Ishikawa (cell line): ENCODE measurements around the gene TNC.

ENCODE experiments used
- CEBPB ChIP-seq: IDR thresholded peaks from 2 replicates; pipeline ENCODE4 v1.6.1; 2012
- CREB1 ChIP-seq: IDR thresholded peaks from 2 replicates; pipeline ENCODE4 v1.6.1; 2012; ENCODE audit warnings: low read depth
- EGR1 ChIP-seq: IDR thresholded peaks from 2 replicates; pipeline ENCODE4 v1.6.1; 2012
- EP300 ChIP-seq: IDR thresholded peaks from 2 replicates; pipeline ENCODE4 v1.6.1; 2012; ENCODE audit warnings: borderline replicate concordance
- FOXM1 ChIP-seq: IDR thresholded peaks from 2 replicates; pipeline ENCODE4 v1.6.1; 2012; ENCODE audit warnings: low read depth, borderline replicate concordance
- NFIC ChIP-seq: IDR thresholded peaks from 2 replicates; pipeline ENCODE4 v1.6.1; 2012
- RAD21 ChIP-seq: IDR thresholded peaks from 2 replicates; pipeline ENCODE4 v1.6.1; 2012; ENCODE audit warnings: low read depth
- TAF1 ChIP-seq: IDR thresholded peaks from 2 replicates; pipeline ENCODE4 v1.6.1; 2012; ENCODE audit warnings: low read depth, mild to moderate bottlenecking
- TCF12 ChIP-seq: IDR thresholded peaks from 2 replicates; pipeline ENCODE4 v1.6.1; 2012; ENCODE audit warnings: low read depth
- TEAD4 ChIP-seq: IDR thresholded peaks from 2 replicates; pipeline ENCODE4 v1.6.1; 2012
- YY1 ChIP-seq: IDR thresholded peaks from 2 replicates; pipeline ENCODE4 v1.6.1; 2012; ENCODE audit warnings: low read depth
- ZBTB7A ChIP-seq: IDR thresholded peaks from 2 replicates; pipeline ENCODE4 v1.6.1; 2012; ENCODE audit warnings: low read depth
- TF ChIP-seq, protein P1 (sequence below): IDR thresholded peaks from 2 replicates; pipeline ENCODE4 v1.6.1; 2012
- TF ChIP-seq, protein P2 (sequence below): IDR thresholded peaks from 2 replicates; pipeline ENCODE4 v1.6.1; 2012; ENCODE audit warnings: low read depth, mild to moderate bottlenecking
- TF ChIP-seq, protein P3 (sequence below): IDR thresholded peaks from 2 replicates; pipeline ENCODE4 v1.6.1; 2012

Gene TNC

DNA sequence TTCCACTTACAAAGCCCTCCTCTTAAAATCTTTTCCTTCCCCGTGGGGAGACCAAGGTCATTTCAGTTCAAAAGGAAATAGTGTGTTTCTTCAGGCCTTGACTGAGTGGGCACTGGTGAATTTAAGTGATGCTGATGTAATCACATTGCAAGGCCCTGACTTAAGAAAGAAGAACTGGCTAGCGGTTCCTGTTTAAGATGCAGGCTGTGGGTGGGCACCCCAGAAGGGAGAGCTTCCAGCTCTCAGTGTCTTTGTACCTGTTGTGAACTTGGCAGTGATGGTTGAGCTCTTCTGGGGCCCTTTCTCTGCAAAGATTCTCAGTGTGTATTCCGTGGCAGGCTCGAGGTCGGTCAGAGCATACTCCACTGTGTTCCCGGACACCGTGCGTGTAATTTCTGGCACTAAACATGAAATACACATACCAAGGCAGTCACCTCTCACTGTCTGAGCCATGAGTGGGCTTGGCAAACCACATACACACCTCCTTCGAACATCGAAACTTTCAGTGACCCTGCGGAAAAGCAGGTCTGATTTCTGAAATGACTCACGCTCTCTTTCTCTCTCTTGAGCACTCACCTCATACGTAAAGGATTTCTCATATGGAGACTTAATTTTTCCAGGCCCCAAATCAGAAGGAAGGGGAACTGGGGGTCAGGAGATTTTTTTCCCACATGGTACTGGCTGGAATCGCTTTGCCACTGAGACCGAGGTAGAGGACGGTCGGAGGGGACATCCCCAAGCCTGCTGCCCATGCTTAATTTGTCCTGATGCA, 81.9 kb downstream of the TNC start:
- TF ChIP-seq, protein P1, sequence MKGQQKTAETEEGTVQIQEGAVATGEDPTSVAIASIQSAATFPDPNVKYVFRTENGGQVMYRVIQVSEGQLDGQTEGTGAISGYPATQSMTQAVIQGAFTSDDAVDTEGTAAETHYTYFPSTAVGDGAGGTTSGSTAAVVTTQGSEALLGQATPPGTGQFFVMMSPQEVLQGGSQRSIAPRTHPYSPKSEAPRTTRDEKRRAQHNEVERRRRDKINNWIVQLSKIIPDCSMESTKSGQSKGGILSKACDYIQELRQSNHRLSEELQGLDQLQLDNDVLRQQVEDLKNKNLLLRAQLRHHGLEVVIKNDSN = no peak
- TF ChIP-seq EGR1 (no peak), ZBTB7A (no peak), FOXM1 (no peak), CEBPB (no peak), EP300 (no peak), CREB1 (no peak), TAF1 (no peak), TCF12 (no peak), NFIC (no peak), YY1 (no peak), RAD21 (no peak), TEAD4 (no peak)
- TF ChIP-seq, protein P2, sequence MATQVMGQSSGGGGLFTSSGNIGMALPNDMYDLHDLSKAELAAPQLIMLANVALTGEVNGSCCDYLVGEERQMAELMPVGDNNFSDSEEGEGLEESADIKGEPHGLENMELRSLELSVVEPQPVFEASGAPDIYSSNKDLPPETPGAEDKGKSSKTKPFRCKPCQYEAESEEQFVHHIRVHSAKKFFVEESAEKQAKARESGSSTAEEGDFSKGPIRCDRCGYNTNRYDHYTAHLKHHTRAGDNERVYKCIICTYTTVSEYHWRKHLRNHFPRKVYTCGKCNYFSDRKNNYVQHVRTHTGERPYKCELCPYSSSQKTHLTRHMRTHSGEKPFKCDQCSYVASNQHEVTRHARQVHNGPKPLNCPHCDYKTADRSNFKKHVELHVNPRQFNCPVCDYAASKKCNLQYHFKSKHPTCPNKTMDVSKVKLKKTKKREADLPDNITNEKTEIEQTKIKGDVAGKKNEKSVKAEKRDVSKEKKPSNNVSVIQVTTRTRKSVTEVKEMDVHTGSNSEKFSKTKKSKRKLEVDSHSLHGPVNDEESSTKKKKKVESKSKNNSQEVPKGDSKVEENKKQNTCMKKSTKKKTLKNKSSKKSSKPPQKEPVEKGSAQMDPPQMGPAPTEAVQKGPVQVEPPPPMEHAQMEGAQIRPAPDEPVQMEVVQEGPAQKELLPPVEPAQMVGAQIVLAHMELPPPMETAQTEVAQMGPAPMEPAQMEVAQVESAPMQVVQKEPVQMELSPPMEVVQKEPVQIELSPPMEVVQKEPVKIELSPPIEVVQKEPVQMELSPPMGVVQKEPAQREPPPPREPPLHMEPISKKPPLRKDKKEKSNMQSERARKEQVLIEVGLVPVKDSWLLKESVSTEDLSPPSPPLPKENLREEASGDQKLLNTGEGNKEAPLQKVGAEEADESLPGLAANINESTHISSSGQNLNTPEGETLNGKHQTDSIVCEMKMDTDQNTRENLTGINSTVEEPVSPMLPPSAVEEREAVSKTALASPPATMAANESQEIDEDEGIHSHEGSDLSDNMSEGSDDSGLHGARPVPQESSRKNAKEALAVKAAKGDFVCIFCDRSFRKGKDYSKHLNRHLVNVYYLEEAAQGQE = no peak
- TF ChIP-seq, protein P3, sequence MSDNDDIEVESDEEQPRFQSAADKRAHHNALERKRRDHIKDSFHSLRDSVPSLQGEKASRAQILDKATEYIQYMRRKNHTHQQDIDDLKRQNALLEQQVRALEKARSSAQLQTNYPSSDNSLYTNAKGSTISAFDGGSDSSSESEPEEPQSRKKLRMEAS = no peak

DNA sequence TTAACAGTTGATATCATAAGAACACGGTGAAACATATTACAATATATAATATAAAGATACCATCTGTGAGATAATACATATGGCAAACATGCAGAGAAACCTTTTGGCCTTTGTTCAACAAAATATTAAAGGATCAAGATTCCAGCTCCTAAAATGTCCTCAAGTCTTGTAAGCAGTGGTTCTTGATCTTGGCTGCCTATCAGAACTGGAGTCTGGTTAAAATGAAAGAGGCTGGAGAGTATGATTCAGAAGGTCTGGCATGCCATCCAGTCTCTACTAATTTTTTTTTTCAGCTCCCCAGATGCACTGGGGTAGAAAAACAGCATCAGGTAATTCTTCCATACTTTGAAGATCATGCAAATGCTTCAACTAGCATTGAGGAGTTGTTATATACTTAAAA, 83.2 kb downstream of the TNC start:
- no peak for TF ChIP-seq RAD21
- TF ChIP-seq, protein P3 = no peak
- TF ChIP-seq TAF1 = no peak
- TF ChIP-seq TCF12 = no peak

DNA sequence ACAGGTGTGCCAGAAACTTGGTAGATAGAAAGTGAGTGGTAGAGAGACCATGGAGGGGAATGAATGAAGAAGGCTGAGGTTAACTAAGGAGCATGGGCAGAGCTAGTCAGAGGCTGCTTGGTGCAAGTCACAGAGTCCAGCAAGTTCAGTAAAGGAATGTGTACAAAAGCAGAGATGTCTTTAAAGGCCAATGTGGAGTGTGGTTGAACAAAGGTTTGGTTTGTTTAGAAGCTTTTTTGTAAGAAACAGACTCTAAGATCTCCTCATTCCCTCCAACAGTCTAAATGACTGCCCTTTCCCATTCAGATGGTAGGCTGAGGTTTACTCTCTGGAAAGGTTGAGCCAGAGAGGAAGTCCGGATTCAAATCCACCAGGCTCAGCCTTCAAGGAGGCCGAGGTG, 84.2 kb downstream of the TNC start:
- TF ChIP-seq, protein P1 = no peak
- TF ChIP-seq TAF1 = no peak
- TF ChIP-seq CEBPB = no peak
- TF ChIP-seq, protein P2 = no peak
- no peak for TF ChIP-seq YY1
- no peak for TF ChIP-seq EGR1
- TF ChIP-seq ZBTB7A = no peak
- TF ChIP-seq, protein P3 = no peak
- no peak for TF ChIP-seq EP300
- no peak for TF ChIP-seq NFIC
- no peak for TF ChIP-seq CREB1
- TF ChIP-seq RAD21 = no peak
- no peak for TF ChIP-seq TEAD4
- no peak for TF ChIP-seq FOXM1
- no peak for TF ChIP-seq TCF12

DNA sequence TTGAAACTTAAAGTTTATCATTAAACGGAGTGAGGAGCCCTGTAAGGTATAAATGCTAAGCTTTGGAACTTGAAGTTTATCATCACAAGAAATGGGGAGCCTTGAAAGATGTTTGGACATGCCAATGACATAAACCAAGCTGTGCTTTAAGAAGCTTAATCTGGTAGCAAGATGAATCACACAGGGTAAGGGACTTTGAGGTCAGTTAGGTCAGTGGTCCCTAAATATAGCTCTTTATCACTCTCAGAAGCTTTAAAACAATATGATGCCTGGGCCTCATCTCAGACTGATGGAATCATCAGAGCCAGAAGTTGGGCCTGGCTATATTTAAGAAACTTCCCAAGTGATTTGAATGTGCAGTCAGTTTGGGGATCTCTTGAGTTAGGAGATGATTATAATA, 85.7 kb downstream of the TNC start:
- no peak for TF ChIP-seq TCF12
- TF ChIP-seq, protein P1 = no peak
- TF ChIP-seq FOXM1 = no peak
- TF ChIP-seq, protein P2 = no peak
- TF ChIP-seq, protein P3 = no peak
- TF ChIP-seq TAF1 = no peak
- no peak for TF ChIP-seq TEAD4
- TF ChIP-seq NFIC = no peak
- no peak for TF ChIP-seq CREB1
- no peak for TF ChIP-seq RAD21
- no peak for TF ChIP-seq ZBTB7A
- no peak for TF ChIP-seq EP300
- no peak for TF ChIP-seq EGR1
- TF ChIP-seq CEBPB = no peak
- TF ChIP-seq YY1 = no peak
